Stimulated activated CD8-positive, alpha-beta memory T cell treated with anti-CD3 and anti-CD28 coated beads, Interleukin-12 subunit alpha, Interleukin-12 subunit beta, amount 100 ng/mL, for 24 hours (primary cell): ENCODE measurements around the gene TXLNG.

Experiments
- DNase-seq: peaks from one replicate; pipeline ENCODE4 v3.0.0-alpha.2; 2020; ENCODE audit errors: extremely low read depth

TXLNG gene

DNA sequence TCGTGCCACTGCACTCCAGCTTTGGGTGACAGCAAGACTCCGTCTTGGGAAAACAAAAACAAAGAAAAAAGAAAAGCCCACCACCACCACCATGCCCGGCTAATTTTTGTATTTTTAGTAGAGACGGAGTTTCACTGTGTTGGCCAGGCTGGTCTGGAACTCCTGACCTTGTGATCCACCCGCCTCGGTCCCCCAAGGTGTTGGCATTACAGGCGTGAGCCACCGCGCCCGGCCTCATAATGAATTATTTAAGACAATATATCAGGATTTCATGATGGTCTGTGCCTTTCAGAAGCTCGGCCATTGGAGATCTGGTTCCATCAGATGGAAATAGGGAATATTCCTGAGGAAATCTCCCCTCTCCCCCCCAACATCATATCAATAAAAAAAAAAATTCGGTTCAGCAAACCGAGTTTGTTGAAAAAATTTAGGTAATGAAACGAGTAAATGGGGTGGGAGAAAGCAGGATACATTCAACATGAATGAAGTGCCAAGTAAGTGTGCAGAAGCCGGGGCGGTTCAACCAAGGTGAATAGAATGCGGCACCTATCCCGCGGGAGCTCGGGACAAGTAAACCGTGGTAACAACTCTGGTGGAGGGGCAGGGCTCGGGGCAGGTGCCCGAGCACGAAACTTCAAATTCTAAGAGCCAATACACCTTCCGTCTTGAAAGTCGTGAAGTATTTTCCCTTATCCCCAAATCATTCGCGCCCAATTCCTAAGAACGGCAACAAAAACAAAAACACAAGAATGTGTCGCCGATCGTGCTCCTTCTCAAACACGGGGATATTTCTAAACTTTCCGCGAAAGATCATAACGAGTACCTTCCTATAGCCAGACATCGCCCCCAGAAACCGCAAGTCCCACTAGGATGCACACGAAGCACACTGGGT is 773 bp upstream of the TXLNG start:
- no peak for DNase-seq

DNA sequence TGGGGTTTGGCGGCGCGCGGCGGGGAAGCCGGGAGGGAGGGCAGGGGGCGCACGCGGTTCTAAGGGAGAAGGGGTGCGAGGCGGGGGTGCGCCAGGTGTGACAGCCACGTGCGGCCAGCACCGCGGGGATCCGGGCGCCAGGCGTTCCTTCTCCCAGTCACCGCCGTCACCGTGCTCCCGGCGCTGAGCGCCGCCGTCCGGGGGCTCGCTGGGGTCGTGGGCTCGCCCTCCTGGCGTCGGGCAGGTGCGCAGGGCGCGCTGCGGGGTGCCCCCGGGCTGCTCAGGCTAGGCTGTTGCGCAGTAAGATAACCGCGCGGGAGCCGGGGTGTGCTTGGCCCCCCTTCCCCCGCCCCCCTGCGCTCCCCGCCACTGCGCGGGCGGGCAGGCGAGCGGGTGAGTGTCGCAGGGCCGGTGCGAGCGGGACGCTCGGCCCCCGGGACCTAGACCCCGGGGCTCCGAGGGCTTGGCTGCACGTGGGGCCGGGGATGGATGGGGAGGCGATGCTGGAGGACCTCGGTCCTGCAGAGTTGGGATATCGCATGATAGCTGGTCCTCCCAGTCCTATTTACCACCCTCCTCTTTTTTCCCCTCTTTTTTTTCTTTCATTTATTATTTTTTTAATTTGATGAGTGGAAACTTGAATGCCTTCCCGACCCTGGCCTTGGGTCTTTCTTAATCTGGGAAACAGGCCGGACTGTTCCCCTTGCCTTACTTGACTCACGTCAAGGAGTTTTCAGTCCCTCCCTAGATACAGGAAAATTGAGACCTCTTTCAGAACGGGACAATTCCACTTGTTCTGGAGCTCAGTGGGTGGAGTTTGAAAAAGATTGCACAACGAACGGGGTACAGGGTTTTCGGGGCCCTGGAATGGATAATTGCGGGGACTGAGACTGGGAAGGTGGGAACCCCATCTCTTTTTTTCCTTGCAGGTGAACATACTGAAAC is 797 bp downstream of the TXLNG start:
- DNase-seq = peak; percentile 11

DNA sequence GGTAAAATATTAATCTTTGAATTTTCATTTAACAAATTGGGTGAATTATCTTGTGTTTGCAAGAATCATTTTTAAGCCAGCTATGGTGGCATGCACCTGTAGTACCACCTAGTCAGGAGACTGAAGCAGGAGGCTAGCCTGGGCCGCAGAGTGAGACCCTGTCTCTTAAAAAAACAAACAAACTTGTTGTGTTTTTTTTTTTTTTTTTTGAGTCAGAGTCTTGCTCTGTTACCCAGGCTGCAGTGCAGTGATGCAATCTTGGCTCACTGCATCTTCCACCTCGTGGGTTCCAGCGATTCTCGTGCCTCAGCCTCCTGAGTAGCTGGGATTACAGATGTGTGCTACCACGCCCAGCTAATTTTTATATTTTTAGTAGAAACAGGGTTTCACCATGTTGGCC is 2.2 kb downstream of the TXLNG start:
- DNase-seq = no peak

DNA sequence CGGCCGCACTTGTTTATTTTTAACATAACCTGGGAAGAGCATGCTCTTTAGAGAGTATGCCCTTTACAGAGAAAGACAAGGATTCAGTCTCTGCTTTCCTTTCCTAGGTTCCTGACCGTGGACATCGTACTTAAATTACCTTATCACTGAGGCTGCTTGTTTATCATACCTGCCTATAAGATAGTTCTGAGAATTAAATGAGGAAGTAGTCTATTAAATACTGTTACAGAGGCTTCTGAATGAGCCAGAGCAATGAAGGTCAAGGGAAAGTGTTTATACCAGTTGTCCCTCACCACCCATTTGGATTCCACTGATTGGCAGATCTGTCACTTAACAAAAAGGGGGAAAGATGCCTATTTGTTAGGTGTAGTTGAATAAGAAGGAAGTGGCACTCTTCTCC is 10.0 kb downstream of the TXLNG start:
- DNase-seq = no peak

DNA sequence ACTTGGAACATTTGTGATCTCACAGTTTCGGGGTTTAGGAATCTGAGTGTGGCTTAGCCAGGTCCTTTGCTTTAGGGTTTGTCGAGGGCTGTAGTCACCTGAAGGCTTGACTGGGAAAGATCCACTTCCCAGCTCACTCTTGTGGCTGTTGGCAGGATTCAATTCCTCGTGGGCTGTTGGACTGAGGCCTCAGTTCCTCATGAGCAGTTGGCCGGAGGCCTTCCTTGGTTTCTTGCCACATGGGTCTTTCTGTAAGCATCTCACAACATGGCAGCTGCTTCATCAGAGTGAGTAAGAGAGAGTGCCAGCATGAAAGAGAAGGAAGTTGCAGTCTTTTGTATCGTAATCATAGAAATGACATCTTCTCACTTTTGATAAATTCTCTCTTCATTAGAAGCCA is 11.1 kb downstream of the TXLNG start:
- no peak for DNase-seq

DNA sequence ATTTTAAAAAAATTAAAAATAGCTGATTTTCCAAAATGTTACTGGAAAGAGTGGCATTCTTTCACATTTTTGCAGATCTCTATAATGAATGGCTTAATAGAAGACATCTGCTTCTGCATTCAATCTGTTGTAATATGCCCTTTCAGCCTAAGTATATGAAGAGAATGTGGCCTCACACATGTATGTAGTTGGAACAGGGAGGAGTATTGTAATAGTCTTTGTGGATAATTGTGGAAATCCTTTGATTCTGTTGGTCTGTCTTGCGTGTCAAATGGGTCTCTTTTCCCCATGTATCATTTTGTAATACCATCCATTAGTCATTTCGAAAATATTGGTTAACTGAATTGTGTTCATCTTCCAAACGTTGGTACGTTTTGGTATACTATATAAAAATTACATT is 11.6 kb downstream of the TXLNG start:
- DNase-seq = no peak

DNA sequence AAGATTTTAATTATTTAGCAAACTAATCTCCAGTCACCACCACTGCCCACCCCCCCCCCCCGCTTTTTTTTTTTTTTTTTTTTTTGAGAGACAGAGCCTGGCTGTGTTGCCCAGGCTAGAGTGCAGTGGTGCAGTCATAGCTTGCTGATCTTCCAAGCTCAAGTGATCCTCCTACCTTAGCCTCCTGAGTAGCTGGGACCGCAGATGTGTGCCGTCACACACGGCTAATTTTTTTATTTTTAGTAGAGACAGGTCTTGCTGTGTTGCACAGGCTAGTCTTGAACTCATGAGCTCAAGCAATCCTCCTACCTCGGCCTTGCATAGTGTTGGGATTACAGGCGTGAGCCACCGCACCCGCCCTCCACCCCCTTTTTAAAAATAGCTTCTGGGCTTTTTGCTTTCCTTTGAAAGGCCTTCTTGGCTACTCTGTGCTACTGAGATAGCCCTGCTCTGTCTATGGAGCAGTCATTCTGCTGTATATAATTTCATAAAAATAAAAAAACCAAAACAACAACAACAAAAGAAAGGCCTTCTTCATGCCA is 18.7 kb downstream of the TXLNG start:
- no peak for DNase-seq

DNA sequence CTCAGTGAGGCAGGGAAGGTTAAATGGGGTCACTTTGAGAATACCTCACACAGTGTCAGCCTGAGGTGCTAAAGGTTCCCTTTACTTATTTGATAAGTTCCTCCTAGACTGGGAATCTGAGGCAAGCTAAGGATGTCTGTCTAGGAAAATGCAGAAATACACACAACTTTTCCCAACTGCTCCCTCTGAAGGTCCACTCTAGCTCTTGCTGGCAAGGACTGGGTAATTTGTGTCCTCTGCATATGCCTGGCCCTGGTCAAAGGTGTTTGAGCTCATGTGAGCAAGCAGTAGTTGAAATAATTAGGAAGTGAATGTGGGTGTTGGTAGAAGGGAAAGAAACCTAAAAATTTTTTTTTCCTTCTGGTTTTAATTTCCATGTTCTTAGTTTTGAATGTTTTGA is 21.3 kb downstream of the TXLNG start:
- no peak for DNase-seq

DNA sequence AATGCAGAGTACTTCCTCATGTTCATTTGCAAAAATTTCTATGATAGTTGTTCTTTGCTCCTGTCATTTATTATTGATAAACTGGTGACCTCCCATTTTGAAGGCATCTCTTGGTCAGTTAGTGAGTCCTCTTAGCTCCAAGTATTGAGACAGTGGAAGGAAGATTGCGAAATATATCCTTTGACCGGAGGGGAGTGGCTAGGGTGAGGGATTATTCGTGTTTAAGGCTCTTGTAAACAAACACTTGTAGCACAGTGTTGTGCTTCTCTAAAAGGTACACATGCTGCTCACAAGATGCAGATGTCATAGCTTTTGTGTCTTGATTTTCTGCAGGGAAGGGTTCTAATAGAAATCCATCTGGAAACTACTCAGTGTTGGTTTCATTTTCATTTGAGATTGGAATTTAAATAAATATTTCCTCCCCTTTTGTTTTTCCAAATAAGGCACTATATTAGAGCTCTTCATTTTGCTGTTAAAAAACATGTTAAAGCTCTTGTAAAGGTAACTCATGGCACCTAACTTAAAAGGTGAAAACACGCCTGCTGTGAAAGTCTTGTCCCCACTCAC is 21.8 kb downstream of the TXLNG start:
- DNase-seq = no peak

DNA sequence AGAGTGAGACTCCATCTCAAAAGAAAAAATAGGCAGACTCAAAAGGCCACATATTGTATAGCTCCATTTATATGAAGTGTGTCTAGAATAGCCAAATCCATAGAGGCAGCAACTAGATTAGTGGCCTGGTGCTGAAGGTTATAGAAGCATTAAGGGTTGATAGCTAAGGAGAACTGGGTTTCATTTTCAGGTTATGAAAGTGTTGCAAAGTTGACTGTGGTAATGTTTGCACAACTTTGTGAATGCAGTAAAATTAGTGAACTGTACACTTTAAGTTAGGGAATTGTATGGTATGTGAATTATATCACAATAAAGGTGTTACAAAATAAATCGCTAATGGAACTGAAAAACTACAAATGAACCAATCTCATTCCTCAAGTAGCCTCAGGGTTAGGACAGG is 28.3 kb downstream of the TXLNG start:
- no peak for DNase-seq

DNA sequence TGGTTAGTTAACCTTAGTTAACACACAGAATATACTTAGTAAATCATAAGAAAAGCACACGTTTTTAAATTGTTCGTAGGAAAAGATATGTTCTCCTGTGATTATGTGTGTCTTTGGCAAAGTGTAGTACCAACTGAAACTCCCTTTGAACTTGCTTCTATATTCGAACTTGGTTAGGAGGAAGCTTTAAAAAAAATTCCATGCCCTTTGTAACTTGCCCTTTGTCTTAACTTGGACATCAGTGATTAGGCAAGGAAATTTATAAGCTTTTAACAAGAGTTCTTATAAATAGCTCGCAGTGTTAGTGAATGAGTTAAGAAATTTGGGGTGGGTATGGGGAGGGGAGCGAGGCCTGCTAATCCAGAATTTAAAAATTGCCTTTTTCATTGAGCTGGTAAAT is 33.4 kb downstream of the TXLNG start:
- no peak for DNase-seq

DNA sequence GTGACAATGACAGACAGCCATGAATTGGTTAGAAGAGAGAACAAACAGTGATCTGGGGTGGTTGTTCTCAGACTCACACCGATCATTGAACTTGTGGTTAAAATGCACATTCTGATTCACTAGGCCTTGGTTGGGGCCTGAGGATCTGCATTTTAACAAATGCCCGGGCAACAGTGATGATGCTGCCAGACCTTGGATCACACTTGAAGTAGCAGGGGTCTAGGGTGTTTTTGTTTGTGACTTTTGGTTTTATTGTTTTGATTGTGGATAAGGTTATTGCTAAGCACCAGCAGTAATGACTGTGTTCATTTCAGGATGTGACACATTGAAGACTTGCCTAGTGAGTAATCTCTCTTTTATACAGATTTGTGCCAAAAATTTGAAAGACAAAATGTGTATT is 36.5 kb downstream of the TXLNG start:
- DNase-seq = no peak

DNA sequence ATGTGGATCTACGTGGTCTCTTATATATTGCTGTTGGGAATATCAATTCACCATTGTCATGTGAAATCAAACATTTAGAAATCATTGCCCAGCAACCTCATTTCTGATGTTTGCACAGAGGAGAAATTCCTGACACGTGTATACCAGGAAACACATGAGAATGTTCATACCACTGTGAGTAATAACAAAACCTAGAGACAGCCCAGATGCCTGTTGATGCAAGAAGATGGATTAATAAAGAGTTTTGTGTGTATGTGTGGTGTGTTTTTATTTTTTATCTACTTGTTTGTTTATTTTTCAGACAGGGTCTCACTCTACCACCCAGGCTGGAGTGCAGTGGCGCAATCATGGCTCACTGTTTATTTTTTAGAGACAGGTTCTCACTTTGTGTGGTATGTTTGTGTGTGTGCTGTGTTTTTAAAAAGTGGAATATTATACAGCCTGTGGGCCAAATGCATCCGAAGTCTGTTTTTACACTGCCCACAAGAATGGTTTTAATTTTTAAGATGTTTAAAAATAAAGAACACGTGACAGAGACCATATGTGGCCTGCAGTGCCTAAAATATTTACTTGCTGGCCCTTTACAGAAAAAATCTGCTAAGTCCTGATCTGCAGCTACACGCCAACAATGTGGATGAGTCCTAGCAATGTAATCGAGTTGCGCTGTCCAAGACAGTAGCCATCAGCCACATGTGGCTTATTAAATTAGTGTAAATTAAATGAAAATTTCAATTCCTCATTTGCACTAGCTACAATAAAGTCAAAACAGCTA is 39.2 kb downstream of the TXLNG start:
- no peak for DNase-seq

DNA sequence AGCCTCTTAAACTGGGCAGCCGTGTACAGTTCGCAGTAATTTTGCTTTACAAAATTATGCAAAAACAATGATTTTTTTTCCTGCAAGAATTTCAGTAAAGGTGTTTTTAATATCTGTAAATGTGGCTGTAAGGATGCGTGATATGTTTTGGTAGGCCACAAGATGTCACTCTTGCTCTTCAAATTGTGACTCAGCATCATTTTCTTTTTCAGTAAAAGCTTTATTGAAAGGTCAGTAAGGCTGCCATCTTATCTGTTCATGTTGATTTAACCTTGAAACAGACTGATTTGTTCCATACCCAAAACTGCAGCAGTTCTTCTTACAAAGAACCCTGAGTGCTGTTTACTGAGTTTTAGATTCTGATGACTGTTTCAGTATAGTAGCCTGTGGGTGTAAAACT is 39.9 kb downstream of the TXLNG start:
- DNase-seq = no peak

DNA sequence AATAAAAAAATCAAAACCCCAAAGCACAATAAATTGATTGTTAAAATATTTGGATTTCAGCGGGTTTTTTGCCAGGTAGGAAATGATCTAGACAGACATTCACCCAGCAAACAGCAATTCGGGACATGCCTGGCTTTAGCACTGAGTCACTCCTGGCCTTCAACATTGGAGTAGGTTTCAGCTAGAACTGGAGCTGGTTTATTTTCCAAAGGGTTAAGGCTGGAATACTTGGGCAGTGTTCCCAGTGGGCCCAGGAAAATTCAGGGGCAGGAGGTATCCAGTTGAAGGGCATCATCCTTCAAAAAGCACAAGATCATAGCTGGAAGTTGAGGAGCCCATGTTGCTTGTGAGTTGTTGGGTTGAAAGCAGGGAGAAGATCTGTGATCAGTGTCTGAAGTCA is 41.0 kb downstream of the TXLNG start:
- DNase-seq = no peak

DNA sequence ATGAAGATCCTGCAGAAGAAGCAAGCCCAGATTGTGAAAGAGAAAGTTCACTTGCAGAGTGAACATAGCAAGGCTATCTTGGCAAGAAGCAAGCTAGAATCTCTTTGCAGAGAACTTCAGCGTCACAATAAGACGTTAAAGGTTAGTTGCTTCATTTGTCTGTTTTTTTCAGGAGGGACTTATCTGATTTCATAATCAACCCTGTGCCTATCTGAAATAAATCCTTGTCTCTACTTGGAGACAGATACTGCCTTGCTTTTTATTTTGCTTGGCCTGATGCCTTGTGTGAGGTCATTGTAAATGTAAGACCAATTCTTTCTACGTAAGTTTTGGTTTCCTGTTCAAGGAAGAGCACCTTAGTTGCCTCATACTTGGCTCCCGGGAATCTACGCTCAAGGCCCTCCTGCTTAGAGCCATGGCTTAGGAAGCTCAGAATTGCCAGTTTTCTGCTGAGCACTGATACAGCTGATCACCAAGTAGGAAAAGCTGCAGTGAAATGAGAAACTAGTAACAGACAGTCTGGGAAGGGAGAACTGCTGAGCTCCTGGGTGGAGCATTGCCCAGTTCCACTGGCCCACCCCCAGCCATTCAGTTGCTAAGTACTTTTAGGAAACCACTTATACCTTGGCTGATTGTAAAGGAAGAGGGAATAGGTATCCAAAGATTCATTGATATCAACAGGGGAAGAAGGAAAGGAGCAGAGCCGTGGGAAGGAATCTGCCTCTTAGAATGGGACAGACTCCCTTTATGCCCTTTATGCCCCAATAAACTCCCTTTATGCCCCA is 42.0 kb downstream of the TXLNG start:
- DNase-seq = no peak

DNA sequence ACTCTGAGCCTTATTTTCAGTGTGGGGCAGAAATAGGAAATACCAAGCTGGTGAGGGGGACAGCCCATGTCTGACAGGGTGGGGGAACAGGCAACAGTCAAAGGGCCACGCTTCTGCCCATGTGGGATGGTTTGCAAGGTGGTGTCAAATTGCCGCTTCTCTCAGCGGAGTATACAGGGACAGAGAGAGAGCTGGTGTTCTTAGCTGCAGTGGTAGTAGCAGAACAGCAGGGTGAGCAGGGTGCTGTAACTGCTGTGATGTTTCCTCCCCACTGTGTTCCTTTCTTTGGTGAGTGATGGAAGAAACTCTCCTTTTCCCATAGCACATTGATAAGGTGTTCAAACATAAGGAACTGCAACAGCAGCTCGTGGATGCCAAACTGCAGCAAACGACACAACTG is 46.0 kb downstream of the TXLNG start:
- DNase-seq = no peak

DNA sequence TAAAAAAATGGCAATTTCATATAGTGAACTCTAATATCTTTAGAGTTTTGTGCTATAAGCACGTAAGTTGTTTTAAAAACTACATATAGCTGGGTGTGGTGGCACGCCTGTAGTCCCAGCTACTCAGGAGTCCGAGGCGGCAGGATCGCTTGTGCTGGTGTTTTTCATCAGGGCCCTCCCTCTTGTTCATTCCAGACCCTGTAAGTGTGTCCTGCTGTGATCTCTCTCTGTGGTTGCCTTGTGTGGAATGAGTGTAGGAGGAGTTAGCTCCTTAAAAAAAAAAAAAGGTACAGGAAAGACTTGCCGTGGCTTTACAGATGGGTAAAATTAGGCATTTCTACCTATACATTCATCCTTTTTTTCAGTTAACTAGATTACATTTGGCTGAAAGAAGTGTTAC is 48.5 kb downstream of the TXLNG start:
- DNase-seq = no peak

DNA sequence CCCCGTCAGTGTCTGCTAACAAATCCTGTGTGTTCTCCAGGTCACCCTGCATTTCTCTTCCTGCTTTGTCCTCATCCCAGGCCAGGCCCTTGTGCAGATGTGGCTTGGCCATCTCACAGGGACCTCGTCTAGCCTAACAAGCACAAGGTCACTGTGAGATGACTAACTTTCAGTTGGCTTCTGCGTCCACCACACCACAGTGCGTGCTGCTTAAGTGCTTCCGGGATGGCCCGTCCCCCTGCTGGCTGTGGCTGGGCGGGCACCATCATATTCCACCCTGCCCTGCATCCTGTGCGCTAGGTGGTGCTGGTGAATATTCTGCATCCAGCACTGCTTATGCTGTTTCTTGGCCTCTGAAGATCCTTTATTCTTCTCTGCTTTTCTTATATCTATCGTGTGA is 50.1 kb downstream of the TXLNG start:
- DNase-seq = no peak

DNA sequence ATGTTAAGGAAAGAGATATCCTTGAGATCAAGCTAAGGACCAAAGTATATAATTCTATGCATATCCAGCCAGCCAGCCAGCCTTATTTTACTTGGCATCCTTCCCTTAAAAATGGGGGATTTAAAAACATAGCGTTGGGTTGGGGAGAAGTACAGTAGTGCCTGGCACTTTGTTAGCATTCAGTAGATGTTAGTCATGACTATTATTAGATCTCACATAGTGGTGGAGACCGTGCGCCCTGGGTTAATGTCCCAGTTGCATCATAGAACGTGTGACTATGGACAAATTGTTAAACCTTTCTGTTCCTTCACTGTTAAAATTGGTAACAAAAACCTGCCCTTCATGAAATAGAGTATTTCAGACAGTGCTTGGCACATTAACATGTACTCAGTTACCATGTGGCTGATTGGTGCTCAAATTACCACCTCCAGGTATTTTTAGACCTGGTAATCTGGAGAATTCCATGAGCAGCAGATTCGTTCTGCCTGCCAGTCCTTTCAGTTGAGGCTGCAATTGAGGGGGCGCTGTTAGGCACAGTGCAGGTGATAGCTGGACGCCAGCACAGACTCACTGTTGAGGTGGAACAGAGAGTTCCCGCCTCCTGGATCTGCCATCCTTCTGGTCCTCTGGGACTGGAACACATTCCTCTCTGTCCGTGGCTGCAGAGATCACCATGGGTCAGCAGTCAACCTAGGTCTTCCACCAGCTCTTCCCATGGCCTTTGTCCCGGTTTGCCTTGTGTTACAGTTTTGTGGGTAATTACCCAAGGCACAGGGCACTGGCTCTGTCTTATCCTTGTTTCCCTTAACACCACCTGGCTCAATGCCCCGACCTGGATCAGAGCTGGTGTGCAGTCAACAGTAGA is 52.2 kb downstream of the TXLNG start:
- DNase-seq = no peak
